ENCODE data around the gene HOOK1. TPM values are rescaled to one million over a fixed set of nuclear protein-coding genes. Genes with fewer than 3 reads are reported as not detected.

HOOK1 gene
- total RNA-seq, 2 donors from 2014 or later = 19.9 to 23.7 TPM

- Mint-ChIP-seq H3K27ac (no peak overlapping the region), H3K4me3 (no peak overlapping the region), H3K36me3 (ENCODE audit: low read depth) (no peaks in the 10 kb centered on the region), H3K27me3 (ENCODE audit: insufficient read depth) (no peaks in the 10 kb centered on the region), H3K4me1 (no peaks in the 10 kb centered on the region), H3K9me3 (no peaks in the 10 kb centered on the region)
- DNase-seq = no peak
- H3K9ac ChIP-seq (ENCODE audit: extremely low read depth, low read length, poor library complexity, severe bottlenecking) = no peak overlapping the region
- peaks cover 5% of the 10 kb centered on the region for H3K4me1 ChIP-seq (ENCODE audit: control insufficient read depth, insufficient read depth, low read length)
- H3K27ac ChIP-seq (ENCODE audit: low read depth, low read length) = no peak overlapping the region
- TF ChIP-seq, protein P1, sequence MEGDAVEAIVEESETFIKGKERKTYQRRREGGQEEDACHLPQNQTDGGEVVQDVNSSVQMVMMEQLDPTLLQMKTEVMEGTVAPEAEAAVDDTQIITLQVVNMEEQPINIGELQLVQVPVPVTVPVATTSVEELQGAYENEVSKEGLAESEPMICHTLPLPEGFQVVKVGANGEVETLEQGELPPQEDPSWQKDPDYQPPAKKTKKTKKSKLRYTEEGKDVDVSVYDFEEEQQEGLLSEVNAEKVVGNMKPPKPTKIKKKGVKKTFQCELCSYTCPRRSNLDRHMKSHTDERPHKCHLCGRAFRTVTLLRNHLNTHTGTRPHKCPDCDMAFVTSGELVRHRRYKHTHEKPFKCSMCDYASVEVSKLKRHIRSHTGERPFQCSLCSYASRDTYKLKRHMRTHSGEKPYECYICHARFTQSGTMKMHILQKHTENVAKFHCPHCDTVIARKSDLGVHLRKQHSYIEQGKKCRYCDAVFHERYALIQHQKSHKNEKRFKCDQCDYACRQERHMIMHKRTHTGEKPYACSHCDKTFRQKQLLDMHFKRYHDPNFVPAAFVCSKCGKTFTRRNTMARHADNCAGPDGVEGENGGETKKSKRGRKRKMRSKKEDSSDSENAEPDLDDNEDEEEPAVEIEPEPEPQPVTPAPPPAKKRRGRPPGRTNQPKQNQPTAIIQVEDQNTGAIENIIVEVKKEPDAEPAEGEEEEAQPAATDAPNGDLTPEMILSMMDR (conservative IDR thresholded peaks at IDR 0.05) = no peak
- H3K36me3 ChIP-seq (ENCODE audit: control insufficient read depth, insufficient read depth, low read length) = no peaks in the 10 kb centered on the region
- no peaks in the 10 kb centered on the region for H3K9me3 ChIP-seq (ENCODE audit: control insufficient read depth, low read length)
- 89 to 95% methylated on average over 5 of the region's 5 CpGs for WGBS, 2 experiments (ENCODE audit: insufficient coverage in 1 of 2, insufficient read length in 1 of 2)
- peak overlapping the region; percentile 77 for H3K4me3 ChIP-seq (ENCODE audit: low read length)
- peaks cover 11% of the 10 kb centered on the region for H3K27me3 ChIP-seq (ENCODE audit: control insufficient read depth, insufficient read depth, low read length, poor library complexity, severe bottlenecking)
Observed at GRCh38 chr1:59816318-59816878, 1.6 kb downstream of the HOOK1 start.

- Histone ChIP-seq H3K9me3 (ENCODE audit: control insufficient read depth, low read length) (no peaks in the 10 kb centered on the region), H3K36me3 (ENCODE audit: control insufficient read depth, insufficient read depth, low read length) (no peaks in the 10 kb centered on the region), H3K4me1 (ENCODE audit: control insufficient read depth, insufficient read depth, low read length) (peaks cover 5% of the 10 kb centered on the region), H3K27ac (ENCODE audit: low read depth, low read length) (no peak overlapping the region), H3K9ac (ENCODE audit: extremely low read depth, low read length, poor library complexity, severe bottlenecking) (no peak overlapping the region), H3K27me3 (ENCODE audit: control insufficient read depth, insufficient read depth, low read length, poor library complexity, severe bottlenecking) (peaks cover 11% of the 10 kb centered on the region), H3K4me3 (ENCODE audit: low read length) (no peak overlapping the region)
- Mint-ChIP-seq H3K27me3 (ENCODE audit: insufficient read depth) (no peaks in the 10 kb centered on the region), H3K27ac (no peak overlapping the region), H3K4me3 (no peak overlapping the region), H3K4me1 (peaks cover under 1% of the 10 kb centered on the region), H3K36me3 (ENCODE audit: low read depth) (peaks cover 6% of the 10 kb centered on the region), H3K9me3 (no peaks in the 10 kb centered on the region)
- no peak for DNase-seq
- TF ChIP-seq, protein P1 (conservative IDR thresholded peaks at IDR 0.05) = no peak
Observed at GRCh38 chr1:59819566-59820438, 5.1 kb downstream of the HOOK1 start.

- Mint-ChIP-seq H3K27ac (no peak overlapping the region), H3K36me3 (ENCODE audit: low read depth) (peaks cover 6% of the 10 kb centered on the region), H3K27me3 (ENCODE audit: insufficient read depth) (no peaks in the 10 kb centered on the region), H3K9me3 (no peaks in the 10 kb centered on the region), H3K4me1 (peaks cover 5% of the 10 kb centered on the region), H3K4me3 (no peak overlapping the region)
- Histone ChIP-seq H3K9me3 (ENCODE audit: control insufficient read depth, low read length) (no peaks in the 10 kb centered on the region), H3K9ac (ENCODE audit: extremely low read depth, low read length, poor library complexity, severe bottlenecking) (no peak overlapping the region), H3K4me1 (ENCODE audit: control insufficient read depth, insufficient read depth, low read length) (no peaks in the 10 kb centered on the region), H3K36me3 (ENCODE audit: control insufficient read depth, insufficient read depth, low read length) (no peaks in the 10 kb centered on the region), H3K27ac (ENCODE audit: low read depth, low read length) (no peak overlapping the region), H3K27me3 (ENCODE audit: control insufficient read depth, insufficient read depth, low read length, poor library complexity, severe bottlenecking) (no peaks in the 10 kb centered on the region), H3K4me3 (ENCODE audit: low read length) (no peak overlapping the region)
- no peak for DNase-seq
- WGBS, 2 experiments (ENCODE audit: insufficient coverage in 1 of 2, insufficient read length in 1 of 2) = 90% methylated on average over 1 to 4 of the region's 4 CpGs
- TF ChIP-seq, protein P1 (conservative IDR thresholded peaks at IDR 0.05) = no peak
Observed at GRCh38 chr1:59827055-59827643, 12.4 kb downstream of the HOOK1 start.
